NCI-H1694 treated with DMSO at 0.1 percent for 48 hours (cell line): ENCODE measurements around the gene TMEM38A.
"Not testable (repeated sequence)": the region's sequence is repeated elsewhere in the genome, so short reads cannot be mapped to it uniquely, and the experiment has no call there.

Experiments
- DNase-seq: peaks from one replicate; lab custom pipeline; 2025; lab: John Stamatoyannopoulos, UW

Gene TMEM38A

DNA sequence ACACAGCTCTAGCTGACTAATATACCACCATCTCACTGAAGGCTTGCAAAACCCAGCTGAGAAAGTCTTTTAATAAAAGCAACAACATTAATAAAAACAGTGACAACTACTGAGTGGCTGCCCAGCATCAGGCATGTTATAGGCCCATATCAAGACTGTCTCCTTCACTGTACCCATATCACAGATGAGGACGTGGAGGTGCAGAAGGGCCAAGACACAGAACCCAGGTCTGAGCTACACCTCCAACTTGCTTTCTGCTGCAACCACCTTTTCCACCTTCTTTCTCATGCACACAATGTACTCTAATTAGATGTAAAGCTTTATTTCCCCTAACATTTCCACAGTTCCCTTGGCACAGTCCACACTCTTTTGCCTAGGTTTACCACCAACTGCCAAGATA, 22.3 kb upstream of the TMEM38A start:
- no peak for DNase-seq

DNA sequence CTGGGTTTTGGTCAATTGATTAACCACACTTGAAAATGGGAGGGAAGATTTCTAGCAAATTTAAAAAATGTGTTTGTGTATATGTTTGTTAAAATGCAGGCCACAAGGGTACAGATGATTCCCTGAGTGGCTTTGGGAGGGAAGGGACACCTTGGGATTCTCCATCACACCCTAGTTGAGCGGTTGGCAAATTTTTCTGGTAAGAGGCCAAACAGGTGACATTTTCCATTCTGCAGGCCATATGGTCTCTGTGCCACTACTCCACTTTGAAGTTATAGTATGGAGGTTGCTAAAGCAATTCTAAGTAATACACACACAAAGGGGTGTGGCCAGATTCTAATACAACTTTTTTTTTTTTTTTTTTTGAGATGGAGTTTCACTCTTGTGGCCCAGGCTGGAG, 20.0 kb upstream of the TMEM38A start:
- no peak for DNase-seq

- no peak for DNase-seq
These were observed 19.2 kb upstream of the TMEM38A start for GRCh38 chr19:16641695-16642094.

GRCh38 chr19:16645140-16645539, 15.8 kb upstream of the TMEM38A start:
- no peak for DNase-seq

DNA sequence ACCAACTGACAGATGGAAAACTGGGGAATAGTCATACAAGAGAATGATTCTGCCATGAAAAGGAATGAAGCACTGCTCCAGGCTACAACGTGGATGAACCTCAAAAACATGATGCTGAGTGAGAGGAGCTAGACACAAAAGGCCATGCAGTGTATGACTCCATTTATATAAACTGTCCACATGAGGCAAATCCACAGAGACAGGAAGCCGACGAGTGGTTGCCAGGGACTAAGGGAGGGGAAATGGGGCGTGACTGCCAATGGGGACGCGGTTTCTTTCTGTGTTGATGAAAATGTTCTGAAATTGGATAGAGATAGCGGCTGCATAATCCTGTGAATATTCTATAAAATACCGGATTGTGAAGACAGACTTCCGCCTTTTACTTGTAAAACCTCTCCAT, 11.2 kb upstream of the TMEM38A start:
- DNase-seq, result no peak

DNA sequence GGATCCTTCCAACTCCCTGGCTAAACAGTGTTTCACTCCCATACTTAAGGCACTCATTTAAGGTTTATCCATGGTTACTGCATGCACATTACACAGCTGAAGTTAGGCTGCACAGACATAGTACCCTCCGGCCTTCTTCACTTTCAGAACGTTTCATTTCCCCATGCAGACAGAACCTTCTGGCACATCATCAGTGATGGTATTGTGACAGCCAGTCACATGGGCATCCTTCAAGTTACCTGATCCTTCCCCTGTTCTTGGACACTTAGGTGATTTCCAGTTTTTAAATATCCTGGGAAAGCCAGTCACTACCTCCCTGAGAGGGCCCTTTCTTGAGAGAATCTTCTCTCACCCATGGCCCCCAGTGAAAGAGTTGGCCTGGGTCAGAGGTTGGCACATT, 10.1 kb upstream of the TMEM38A start:
- DNase-seq, result no peak

- not testable (repeated sequence) for DNase-seq
These were observed 9.3 kb upstream of the TMEM38A start for GRCh38 chr19:16651421-16652188.

- no peak for DNase-seq
These were observed 8.1 kb upstream of the TMEM38A start for GRCh38 chr19:16652854-16653253.

- no peak for DNase-seq
These were observed 6.8 kb upstream of the TMEM38A start for GRCh38 chr19:16654140-16654539.

- no peak for DNase-seq
These were observed 6.3 kb upstream of the TMEM38A start for GRCh38 chr19:16654627-16655026.

GRCh38 chr19:16655727-16656126, 5.2 kb upstream of the TMEM38A start:
- no peak for DNase-seq

DNA sequence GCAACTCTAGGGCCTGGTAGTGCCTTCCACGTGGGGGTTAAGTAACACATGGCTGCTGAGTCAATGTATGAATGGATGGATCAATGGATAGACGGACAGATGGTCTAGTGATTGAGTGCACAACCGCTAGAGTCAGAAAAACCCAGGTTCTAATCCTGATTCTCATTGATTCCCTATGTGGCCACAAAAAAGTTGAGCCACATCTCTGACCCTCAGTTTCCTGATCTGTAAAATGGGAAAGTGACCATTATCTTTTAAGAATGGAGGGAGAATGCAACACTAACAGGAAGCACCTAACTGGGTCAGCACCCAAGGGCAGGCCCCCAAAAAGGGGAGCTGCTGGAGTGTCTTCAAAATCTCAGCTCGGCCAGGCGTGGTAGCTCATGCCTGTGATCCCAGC, 3.6 kb upstream of the TMEM38A start:
- DNase-seq, result no peak

DNA sequence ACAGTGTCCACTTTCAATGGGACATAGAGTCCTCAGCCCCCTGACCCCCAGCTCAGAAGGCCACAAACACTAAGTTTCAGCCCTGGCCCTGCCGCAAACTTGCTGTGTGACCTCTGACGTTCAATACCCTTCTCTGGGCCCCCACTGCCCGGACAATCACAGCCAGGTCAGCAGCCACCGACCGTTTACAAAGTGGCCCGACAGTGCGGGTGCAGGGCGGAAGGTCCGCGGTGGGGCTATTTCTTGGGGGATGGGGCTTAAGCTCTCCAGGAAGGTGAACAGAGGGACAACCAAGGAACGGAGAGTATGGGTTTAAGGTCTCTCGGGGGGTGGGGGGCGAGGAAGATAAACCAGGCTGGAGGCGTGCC, 1.5 kb upstream of the TMEM38A start:
- DNase-seq, result no peak

- peak; percentile 93 for DNase-seq
These were observed 869 bp upstream of the TMEM38A start, which contains the start of gene SMIM7 for GRCh38 chr19:16659832-16660708. SMIM7 (minus strand) TSS chr19:16660144; CDS start chr19:16660110, 34 bp downstream.

DNA sequence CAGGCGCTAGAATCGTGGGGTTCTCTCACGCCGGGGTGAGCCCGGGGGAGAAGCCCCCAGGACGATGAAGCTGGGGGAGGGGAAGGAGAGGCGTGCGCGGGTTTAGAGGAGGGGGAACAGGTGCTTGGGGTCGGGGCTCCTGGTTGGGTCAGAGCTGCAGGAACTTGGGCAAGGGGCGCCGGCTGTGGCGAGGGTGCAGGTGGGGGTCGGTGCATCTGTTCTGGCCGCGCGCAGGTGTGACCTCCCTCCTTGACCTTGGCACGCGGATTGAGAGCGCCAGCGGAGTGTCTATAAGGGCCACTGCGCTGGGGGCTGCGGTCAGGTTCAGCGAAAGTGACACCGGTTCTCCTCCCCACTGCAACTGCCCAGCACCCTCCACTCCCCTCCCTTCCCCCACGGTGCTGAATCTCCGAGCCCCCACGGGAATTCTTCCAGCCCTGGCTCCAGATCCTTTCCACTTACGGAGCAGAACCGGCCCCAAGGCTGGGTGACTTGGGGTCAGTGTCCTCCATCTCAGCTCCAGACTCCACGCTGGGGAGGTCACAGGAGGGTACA, 618 bp downstream of the TMEM38A start:
- no peak for DNase-seq

DNA sequence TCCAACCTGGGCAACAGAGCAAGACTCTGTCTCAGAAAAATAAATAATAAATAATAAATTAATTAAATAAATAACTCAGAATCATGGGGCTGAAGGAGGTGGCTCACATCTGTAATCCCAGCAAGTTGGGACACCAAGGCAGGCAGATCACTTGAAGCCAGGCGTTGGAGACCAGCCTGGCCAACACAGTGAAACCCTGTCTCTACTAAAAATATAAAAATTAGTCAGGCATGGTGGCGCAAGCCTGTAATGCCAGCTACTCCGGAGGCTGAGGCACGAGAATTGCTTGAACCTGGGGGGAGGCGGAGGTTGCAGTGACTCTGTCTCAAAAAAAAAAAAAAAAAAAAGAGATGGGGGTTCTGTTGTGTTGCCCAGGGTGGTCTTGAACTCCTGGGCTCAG, 7.2 kb downstream of the TMEM38A start:
- no peak for DNase-seq

GRCh38 chr19:16668702-16669101, 7.8 kb downstream of the TMEM38A start:
- not testable (repeated sequence) for DNase-seq

GRCh38 chr19:16670291-16670690, 9.4 kb downstream of the TMEM38A start:
- no peak for DNase-seq

- no peak for DNase-seq
These were observed 10.8 kb downstream of the TMEM38A start for GRCh38 chr19:16671652-16672274.

- no peak for DNase-seq
These were observed 12.3 kb downstream of the TMEM38A start for GRCh38 chr19:16673231-16673630.

GRCh38 chr19:16673839-16674238, 12.9 kb downstream of the TMEM38A start:
- not testable (repeated sequence) for DNase-seq

- DNase-seq, result no peak
These were observed 15.3 kb downstream of the TMEM38A start for GRCh38 chr19:16676101-16676798.
